NT2/D1 (cell line): ENCODE measurements around the gene KIRREL2.
"Not testable (repeated sequence)": the region's sequence is repeated elsewhere in the genome, so short reads cannot be mapped to it uniquely, and the experiment has no call there.

Experiments used
- DNase-seq: peaks from one replicate; pipeline ENCODE4 v3.0.0-alpha.2; 2011; ENCODE audit warnings: low read depth, low spot score
- H3K27me3 ChIP-seq: 2 replicates; pipeline ENCODE4 v1.6.0; 2011; ENCODE audit warnings: mild to moderate bottlenecking; ENCODE audit not compliant: insufficient read length, insufficient read depth
- H3K36me3 ChIP-seq: 2 replicates; pipeline ENCODE4 v1.6.1; 2011; ENCODE audit warnings: mild to moderate bottlenecking, low read length, mixed read lengths; ENCODE audit not compliant: insufficient read depth, insufficient read length
- H3K4me1 ChIP-seq: 2 replicates; pipeline ENCODE4 v1.5.1; 2011; ENCODE audit not compliant: insufficient read depth, insufficient read length
- H3K4me3 ChIP-seq: 2 replicates; pipeline ENCODE4 v1.5.1; 2011; ENCODE audit warnings: low read depth; ENCODE audit not compliant: insufficient read length
- H3K9ac ChIP-seq: 2 replicates; pipeline ENCODE4 v1.6.0; 2011; ENCODE audit warnings: low read depth; ENCODE audit not compliant: insufficient read length
- H3K9me3 ChIP-seq: 2 replicates; pipeline ENCODE4 v1.5.1; 2011; ENCODE audit warnings: mild to moderate bottlenecking, low read length; ENCODE audit not compliant: insufficient read depth
- SUZ12 ChIP-seq: IDR thresholded peaks from 2 replicates; pipeline ENCODE4 v1.6.1; 2011; ENCODE audit not compliant: insufficient read length, insufficient read depth; ENCODE audit errors: extremely low read depth
- YY1 ChIP-seq: IDR thresholded peaks from 2 replicates; pipeline ENCODE4 v1.6.1; 2011; ENCODE audit not compliant: insufficient read length, insufficient read depth
- ZNF274 ChIP-seq: IDR thresholded peaks from 2 replicates; pipeline ENCODE4 v1.6.1; 2011; ENCODE audit warnings: mild to moderate bottlenecking, low read depth, low read length

KIRREL2 gene

DNA sequence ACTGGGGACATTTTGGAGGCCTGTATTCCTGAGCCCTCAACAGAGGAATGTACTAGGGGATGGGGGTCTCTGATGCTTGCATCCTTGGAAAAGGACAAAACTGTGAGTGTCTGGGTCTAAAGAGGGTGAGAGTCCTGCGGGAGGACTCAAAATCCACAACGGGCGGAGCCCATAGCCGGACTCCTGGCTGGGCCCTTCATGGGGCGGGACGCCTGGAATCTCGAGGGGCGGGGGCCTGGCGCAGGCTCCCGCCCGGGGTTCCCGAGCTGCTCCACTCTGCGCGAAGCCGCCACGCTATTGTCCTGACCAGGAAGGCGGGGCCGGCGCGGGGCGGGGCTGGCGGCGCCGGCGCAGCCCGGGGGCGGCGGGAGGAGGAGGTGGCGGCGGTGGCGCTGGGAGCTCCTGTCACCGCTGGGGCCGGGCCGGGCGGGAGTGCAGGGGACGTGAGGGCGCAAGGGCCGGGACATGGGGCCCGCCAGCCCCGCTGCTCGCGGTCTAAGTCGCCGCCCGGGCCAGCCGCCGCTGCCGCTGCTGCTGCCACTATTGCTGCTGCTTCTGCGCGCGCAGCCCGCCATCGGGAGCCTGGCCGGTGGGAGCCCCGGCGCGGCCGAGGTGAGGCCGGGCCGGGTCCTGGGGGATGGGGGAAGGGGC lies 11.6 kb downstream of the KIRREL2 start, which contains the start of gene APLP1:
TSS of gene APLP1 (plus strand) at position 403 of the 651 bp plus-strand sequence. CDS start at position 466, 63 bp downstream.
- Histone ChIP-seq H3K9me3 (no peaks in the 10 kb centered on the region), H3K36me3 (no peaks in the 10 kb centered on the region), H3K4me3 (peak within 1 kb of the TSS; percentile 24), H3K4me1 (peaks cover 3% of the 10 kb centered on the region), H3K27me3 (peaks cover 7% of the 10 kb centered on the region), H3K9ac (peak within 1 kb of the TSS; percentile 33)
- no peak for DNase-seq
- no peak for TF ChIP-seq SUZ12
- no peak for TF ChIP-seq YY1
- no peak for TF ChIP-seq ZNF274

- Histone ChIP-seq H3K36me3 (no peaks in the 10 kb centered on the region), H3K4me3 (peak overlapping the region; percentile 24), H3K9me3 (no peaks in the 10 kb centered on the region), H3K27me3 (peaks cover 7% of the 10 kb centered on the region), H3K9ac (peak overlapping the region; percentile 8), H3K4me1 (peaks cover 3% of the 10 kb centered on the region)
- TF ChIP-seq YY1 (no peak), SUZ12 (no peak), ZNF274 (no peak)
- DNase-seq: no peak
Measured at GRCh38 chr19:35868823-35869326, 12.2 kb downstream of the KIRREL2 start.

GRCh38 chr19:35869327-35870123 lies 12.8 kb downstream of the KIRREL2 start:
- peak; percentile 85 for DNase-seq

DNA sequence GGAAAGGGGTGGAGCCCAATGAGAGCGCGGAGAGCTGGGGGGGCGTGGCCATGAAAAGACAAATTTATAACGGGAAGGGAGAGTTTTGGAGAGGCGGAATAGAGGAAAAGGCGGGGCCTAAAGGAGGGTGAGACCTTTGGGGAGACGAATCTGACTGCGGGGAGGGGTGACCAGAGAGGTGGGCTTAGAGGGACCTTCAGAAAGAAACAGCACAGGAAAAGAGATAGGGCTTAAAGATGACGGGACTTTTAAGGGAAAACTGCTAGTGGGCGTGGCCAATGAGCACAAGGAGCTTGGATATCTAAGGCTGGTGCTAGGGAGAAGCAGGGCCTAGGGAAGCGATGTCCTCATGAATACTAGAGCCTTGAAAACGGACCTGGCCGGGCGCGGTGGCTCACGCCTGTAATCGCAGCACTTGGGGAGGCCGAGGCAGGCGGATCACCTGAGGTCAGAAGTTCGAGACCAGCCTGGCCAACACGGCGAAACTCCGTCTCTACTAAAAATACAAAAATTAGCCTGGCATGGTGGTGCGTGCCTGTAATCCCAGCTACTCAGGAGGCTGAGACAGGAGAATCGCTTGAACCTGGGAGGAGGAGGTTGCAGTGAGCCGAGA lies 13.5 kb downstream of the KIRREL2 start:
- H3K4me3 ChIP-seq: peak overlapping the region; percentile 24
- not testable (repeated sequence) for DNase-seq, H3K36me3 ChIP-seq, H3K9me3 ChIP-seq, H3K4me1 ChIP-seq, H3K27me3 ChIP-seq
- H3K9ac ChIP-seq: peak overlapping the region; percentile 32

More at GRCh38 chr19:35869327-35870123, 12.8 kb downstream of the KIRREL2 start:
- Histone ChIP-seq H3K4me3 (peak overlapping the region; percentile 24), H3K36me3 (no peaks in the 10 kb centered on the region), H3K9ac (no peak overlapping the region), H3K4me1 (peaks cover 3% of the 10 kb centered on the region), H3K9me3 (no peaks in the 10 kb centered on the region), H3K27me3 (peaks cover 7% of the 10 kb centered on the region)
- no peak for TF ChIP-seq SUZ12
- no peak for TF ChIP-seq YY1
- TF ChIP-seq ZNF274: no peak

DNA sequence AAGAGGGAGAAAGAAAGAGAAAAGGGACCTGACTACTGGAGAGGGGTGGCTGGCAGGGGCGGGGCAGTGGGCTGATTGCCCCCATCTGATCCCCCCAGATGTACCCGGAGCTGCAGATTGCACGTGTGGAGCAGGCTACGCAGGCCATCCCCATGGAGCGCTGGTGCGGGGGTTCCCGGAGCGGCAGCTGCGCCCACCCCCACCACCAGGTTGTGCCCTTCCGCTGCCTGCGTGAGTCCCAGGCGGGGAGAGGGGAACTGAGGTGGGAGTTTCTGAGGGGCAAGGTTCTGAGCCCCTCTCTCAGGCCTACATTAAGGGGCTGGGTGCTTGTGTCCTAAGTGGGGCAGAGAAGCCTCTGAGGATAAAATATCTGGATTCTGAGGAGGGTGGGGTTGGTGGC lies 14.1 kb downstream of the KIRREL2 start:
- Histone ChIP-seq H3K36me3 (no peaks in the 10 kb centered on the region), H3K4me1 (peaks cover 3% of the 10 kb centered on the region), H3K9ac (peak overlapping the region; percentile 32), H3K9me3 (no peaks in the 10 kb centered on the region), H3K4me3 (no peak overlapping the region), H3K27me3 (peaks cover 7% of the 10 kb centered on the region)
- TF ChIP-seq SUZ12 (no peak), YY1 (no peak), ZNF274 (no peak)
- no peak for DNase-seq

DNA sequence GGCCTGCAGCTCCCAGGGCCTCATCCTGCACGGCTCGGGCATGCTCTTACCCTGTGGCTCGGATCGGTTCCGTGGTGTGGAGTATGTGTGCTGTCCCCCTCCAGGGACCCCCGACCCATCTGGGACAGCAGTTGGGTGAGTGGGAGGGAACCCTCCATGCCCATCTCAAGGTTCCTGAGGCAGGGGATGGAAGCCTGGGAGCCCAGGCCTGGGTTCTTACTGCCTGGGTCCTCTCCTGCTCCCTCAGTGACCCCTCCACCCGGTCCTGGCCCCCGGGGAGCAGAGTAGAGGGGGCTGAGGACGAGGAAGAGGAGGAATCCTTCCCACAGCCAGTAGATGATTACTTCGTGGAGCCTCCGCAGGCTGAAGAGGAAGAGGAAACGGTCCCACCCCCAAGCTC lies 14.9 kb downstream of the KIRREL2 start:
- no peaks in the 10 kb centered on the region for H3K9me3 ChIP-seq
- peaks cover 7% of the 10 kb centered on the region for H3K27me3 ChIP-seq
- H3K36me3 ChIP-seq: no peaks in the 10 kb centered on the region
- H3K4me3 ChIP-seq: no peak overlapping the region
- H3K4me1 ChIP-seq: peaks cover 3% of the 10 kb centered on the region
- TF ChIP-seq SUZ12 (no peak), YY1 (no peak), ZNF274 (no peak)
- H3K9ac ChIP-seq: no peak overlapping the region
- DNase-seq: no peak

- Histone ChIP-seq H3K9ac (no peak overlapping the region), H3K4me1 (peaks cover 3% of the 10 kb centered on the region), H3K9me3 (no peaks in the 10 kb centered on the region), H3K36me3 (peaks cover 2% of the 10 kb centered on the region), H3K4me3 (no peak overlapping the region), H3K27me3 (peaks cover 7% of the 10 kb centered on the region)
- DNase-seq: no peak
- TF ChIP-seq SUZ12 (no peak), YY1 (peak; percentile 34), ZNF274 (no peak)
Measured at GRCh38 chr19:35872180-35872579, 15.5 kb downstream of the KIRREL2 start.
